HepG2 (cell line): ENCODE results near the gene CAPN9. TPM values are rescaled to one million over a fixed set of nuclear protein-coding genes. Genes with fewer than 3 reads are reported as not detected.

Experiments
- ATAC-seq: fragments of 200-7000 bp; cut with Tn5 transposase; 3 replicates; pipeline ENCODE4 v1.9.1; 2020; ENCODE audit warnings: mild to moderate bottlenecking, moderate library complexity
- BruUV-seq: library from RNA; stranded (reverse); fragments of 400-500 nt; replicated peaks from 2 replicates; lab custom pipeline; 2021; lab: Mats Ljungman, UMichigan
- CTCF ChIA-PET: fragments of 300-600 bp; formaldehyde crosslinking; extraction: SDS; loops from one replicate; lab custom pipeline; 2021; ENCODE audit warnings: low total read pairs, inconsistent platforms, low intra/inter-chr PET ratio; lab: Yijun Ruan, JAX
- POLR2A ChIA-PET: fragments of 350-600 bp; sonication (Branson Sonifier 250); formaldehyde crosslinking; loops from one replicate; lab custom pipeline; 2020; ENCODE audit warnings: antibody characterized with exemption, inconsistent platforms; lab: Yijun Ruan, JAX
- DNase-seq: peaks from one replicate; pipeline ENCODE4 v3.0.0-alpha.2; 2015; ENCODE audit warnings: low spot score
- FAIRE-seq: peaks from 3 replicates; lab custom pipeline; 2011; peaks lifted over from hg19 to GRCh38; lab: Jason Lieb, UNC
- H2AFZ ChIP-seq: one replicate; pipeline ENCODE4 v1.6.1; 2011; ENCODE audit warnings: low read length, inconsistent platforms
- H3K27ac ChIP-seq: fragments of 300-600 bp; 3 replicates; pipeline ENCODE4 v1.8.0; 2011; ENCODE audit warnings: mixed run types, mild to moderate bottlenecking, mixed read lengths, low read length, inconsistent platforms; ENCODE audit not compliant: insufficient read depth; ENCODE audit errors: extremely low read length
- H3K27me3 ChIP-seq, 2 experiments: fragments of 200-600 bp in 1 of 2; 2 replicates in 1 of 2; 3 replicates in 1 of 2; pipeline versions ENCODE4 v1.6.0 to v1.8.0; 2011; ENCODE audit warnings: low read length in 2 of 2, mild to moderate bottlenecking in 2 of 2, moderate library complexity in 2 of 2, inconsistent platforms in 1 of 2; ENCODE audit not compliant: insufficient read depth in 2 of 2, control insufficient read depth in 1 of 2
- H3K36me3 ChIP-seq, 2 experiments: fragments of 200-600 bp in 1 of 2; replicated peaks in 1 of 2; 2 replicates in 1 of 2; 3 replicates in 1 of 2; pipeline versions ENCODE4 v1.5.1 to v1.8.0; 2011; ENCODE audit warnings: low read length in 2 of 2, inconsistent platforms in 1 of 2; ENCODE audit not compliant: insufficient read depth in 2 of 2, control insufficient read depth in 1 of 2
- H3K4me1 ChIP-seq: 2 replicates; pipeline ENCODE4 v1.5.1; 2012; ENCODE audit warnings: low read length, inconsistent platforms; ENCODE audit not compliant: insufficient read depth
- H3K4me2 ChIP-seq: 2 replicates; pipeline ENCODE4 v1.6.0; 2011; ENCODE audit warnings: low read depth, low read length, inconsistent platforms
- H3K4me3 ChIP-seq, 3 experiments: fragments of 200-600 bp in 1 of 3; sonication (generic), shearing (Covaris generic) in 1 of 3; replicated peaks in 1 of 3; 2 replicates each; pipeline ENCODE4 v1.5.1; 2011 to 2016; ENCODE audit warnings: low read length in 3 of 3, inconsistent platforms in 2 of 3, low read depth in 2 of 3, mild to moderate bottlenecking in 2 of 3, control low read depth in 1 of 3, mixed read lengths in 1 of 3; ENCODE audit not compliant: insufficient read depth in 1 of 3
- H3K79me2 ChIP-seq: one replicate; pipeline ENCODE4 v1.6.1; 2011; ENCODE audit warnings: low read length, inconsistent platforms; ENCODE audit not compliant: insufficient read depth
- H3K9ac ChIP-seq: 2 replicates; pipeline ENCODE4 v1.6.0; 2011; ENCODE audit warnings: mild to moderate bottlenecking, low read depth, low read length, inconsistent platforms; ENCODE audit not compliant: insufficient read depth
- H3K9me3 ChIP-seq: 2 replicates; pipeline ENCODE4 v1.5.1; 2012; ENCODE audit warnings: mild to moderate bottlenecking, low read length
- H4K20me1 ChIP-seq: 2 replicates; pipeline ENCODE4 v1.6.0; 2011; ENCODE audit warnings: inconsistent platforms, mild to moderate bottlenecking, low read length, moderate library complexity; ENCODE audit not compliant: insufficient read depth
- CHD4 ChIP-seq: fragments of 200-600 bp; sonication (generic); IDR thresholded peaks from 2 replicates; pipeline ENCODE4 v1.7.0; 2017; ENCODE audit warnings: mild to moderate bottlenecking, low read length, borderline replicate concordance
- PTBP1 ChIP-seq: fragments of 200-400 bp; formaldehyde crosslinking; IDR thresholded peaks from 2 replicates; pipeline ENCODE4 v1.6.1; 2018; ENCODE audit warnings: low read length, low read depth; ENCODE audit not compliant: poor library complexity, severe bottlenecking
- SP5 ChIP-seq: IDR thresholded peaks from 2 replicates; pipeline ENCODE4 v1.6.1; 2016; ENCODE audit warnings: low read depth, borderline replicate concordance
- TMF1 ChIP-seq: sonication (generic); formaldehyde crosslinking; IDR thresholded peaks from 2 replicates; pipeline ENCODE4 v1.8.1; 2022; ENCODE audit warnings: low read depth, missing genetic modification reagents
- ZNF317 ChIP-seq: sonication (generic); formaldehyde crosslinking; IDR thresholded peaks from 2 replicates; pipeline ENCODE4 v1.5.0; 2020; ENCODE audit warnings: mild to moderate bottlenecking, missing genetic modification reagents
- ZNF331 ChIP-seq: sonication (generic); formaldehyde crosslinking; IDR thresholded peaks from 2 replicates; pipeline ENCODE4 v1.4.0; 2020; ENCODE audit warnings: missing genetic modification reagents
- WGBS: methylation state at CpG from one replicate; pipeline ENCODE4 v1.1.6; 2017; ENCODE audit warnings: low lambda C conversion rate; 5-methylcytosine and 5-hydroxymethylcytosine counted together
- in situ Hi-C: cut with HindIII; loops from 2 replicates; pipeline ENCODE4 v1.10.0; 2017; ENCODE audit warnings: low pct_unique_long_range_greater_than_20kb; ENCODE audit not compliant: extremely low pct_ligation_motif_present
- intact Hi-C: fragments of 100-400 bp; cut with micrococcal nuclease; formaldehyde crosslinking; loops from one replicate; pipeline ENCODE4 v1.10.0; 2022; ENCODE audit not compliant: unreplicated experiment
- polyA plus RNA-seq, 8 experiments: library from polyadenylated mRNA; depleted of rRNA in 3 of 8; stranded (reverse) in 7 of 8; unstranded in 1 of 8; fragments of >200 nt; fragmentation: Illumina TruSeq in 4 of 8; extraction: Trizol in 4 of 8; gene quantifications; 2 replicates each; pipeline versions ENCODE4 v1.2.1 to v1.2.3, GENCODE V29; 2011 to 2016; ENCODE audit warnings: low read depth in 4 of 8, missing spikeins in 1 of 8, mixed read lengths in 1 of 8; ENCODE audit not compliant: insufficient read depth in 1 of 8
- total RNA-seq, 5 experiments: library from RNA; depleted of rRNA; stranded (reverse); fragments of >200 nt; fragmentation: Illumina TruSeq; extraction: Trizol; gene quantifications; 2 replicates each; pipeline ENCODE4 v1.2.3, GENCODE V29; 2016; ENCODE audit warnings: low read depth in 1 of 5
- TF ChIP-seq, protein P1 (sequence below): sonication (generic); formaldehyde crosslinking; conservative IDR thresholded peaks from 2 replicates; pipeline ENCODE4 v1.4.0; 2020; ENCODE audit warnings: mild to moderate bottlenecking, missing genetic modification reagents, moderate library complexity

CAPN9 gene
- total and polyA plus RNA-seq, 2 of the 13 experiments (the other 11 are each of a cell fraction or from before 2014, with no cell fraction given) = 0.04 to 0.31 TPM

GRCh38 chr1:230699716-230700115 lies 47.5 kb upstream of the CAPN9 start:
- DNase-seq (no peak), FAIRE-seq (no peak), ATAC-seq (no peak)
- Histone ChIP-seq H3K9me3 (no peaks in the 10 kb centered on the region), H4K20me1 (peaks cover 16% of the 10 kb centered on the region; the same call in 1 of the 2 replicates), H3K4me3 (no peak overlapping the region), H3K27me3 (no peaks in the 10 kb centered on the region), H2AFZ (no peak overlapping the region), H3K9ac (no peak overlapping the region), H3K27ac (no peak overlapping the region), H3K79me2 (no peaks in the 10 kb centered on the region), H3K4me1 (peaks cover 64% of the 10 kb centered on the region), H3K36me3 (peaks cover 5 to 18% of the 10 kb centered on the region in 2 experiments; a peak in 4 of 5 replicates), H3K4me2 (no peak overlapping the region)
- CTCF ChIA-PET = no interaction called here
- TF ChIP-seq TMF1 (no peak), CHD4 (no peak), PTBP1 (no peak), ZNF331 (no peak), ZNF317 (CRISPR knock-in tag) (no peak), SP5 (CRISPR knock-in tag) (no peak)
- TF ChIP-seq, protein P1, sequence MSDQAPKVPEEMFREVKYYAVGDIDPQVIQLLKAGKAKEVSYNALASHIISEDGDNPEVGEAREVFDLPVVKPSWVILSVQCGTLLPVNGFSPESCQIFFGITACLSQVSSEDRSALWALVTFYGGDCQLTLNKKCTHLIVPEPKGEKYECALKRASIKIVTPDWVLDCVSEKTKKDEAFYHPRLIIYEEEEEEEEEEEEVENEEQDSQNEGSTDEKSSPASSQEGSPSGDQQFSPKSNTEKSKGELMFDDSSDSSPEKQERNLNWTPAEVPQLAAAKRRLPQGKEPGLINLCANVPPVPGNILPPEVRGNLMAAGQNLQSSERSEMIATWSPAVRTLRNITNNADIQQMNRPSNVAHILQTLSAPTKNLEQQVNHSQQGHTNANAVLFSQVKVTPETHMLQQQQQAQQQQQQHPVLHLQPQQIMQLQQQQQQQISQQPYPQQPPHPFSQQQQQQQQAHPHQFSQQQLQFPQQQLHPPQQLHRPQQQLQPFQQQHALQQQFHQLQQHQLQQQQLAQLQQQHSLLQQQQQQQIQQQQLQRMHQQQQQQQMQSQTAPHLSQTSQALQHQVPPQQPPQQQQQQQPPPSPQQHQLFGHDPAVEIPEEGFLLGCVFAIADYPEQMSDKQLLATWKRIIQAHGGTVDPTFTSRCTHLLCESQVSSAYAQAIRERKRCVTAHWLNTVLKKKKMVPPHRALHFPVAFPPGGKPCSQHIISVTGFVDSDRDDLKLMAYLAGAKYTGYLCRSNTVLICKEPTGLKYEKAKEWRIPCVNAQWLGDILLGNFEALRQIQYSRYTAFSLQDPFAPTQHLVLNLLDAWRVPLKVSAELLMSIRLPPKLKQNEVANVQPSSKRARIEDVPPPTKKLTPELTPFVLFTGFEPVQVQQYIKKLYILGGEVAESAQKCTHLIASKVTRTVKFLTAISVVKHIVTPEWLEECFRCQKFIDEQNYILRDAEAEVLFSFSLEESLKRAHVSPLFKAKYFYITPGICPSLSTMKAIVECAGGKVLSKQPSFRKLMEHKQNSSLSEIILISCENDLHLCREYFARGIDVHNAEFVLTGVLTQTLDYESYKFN = no peak
- intact Hi-C loops (no loop called here), in situ Hi-C loops (loop anchor here (5.0 kb wide), 1 partner anchor 57 kb away; the partner anchor contains the start of gene COG2)
- BruUV-seq = no TSS peak
- WGBS = 100% methylated on average over 1 of the region's 1 CpG
- POLR2A ChIA-PET = interaction anchor here (1.0 kb wide), 1 partner anchor 14 kb away, joined by 3 read pairs; the partner anchor contains the start of gene AGT
